IMR-90 (cell line): ENCODE data around the gene FBXL14. TPM values are rescaled to one million over a fixed set of nuclear protein-coding genes. Genes with fewer than 3 reads are reported as not detected.

Experiments used
- ATAC-seq: fragments of 200-7000 bp; cut with Tn5 transposase; 2 replicates; pipeline ENCODE4 v1.9.1; 2020; ENCODE audit warnings: low read depth, mild to moderate bottlenecking, moderate library complexity
- BruUV-seq: library from RNA; stranded (reverse); fragments of 400-500 nt; replicated peaks from 2 replicates; lab custom pipeline; 2021; lab: Mats Ljungman, UMichigan
- CTCF ChIA-PET: fragments of 300-600 bp; formaldehyde crosslinking; extraction: SDS; loops from one replicate; lab custom pipeline; 2021; ENCODE audit warnings: antibody characterized with exemption; lab: Yijun Ruan, JAX
- POLR2A ChIA-PET: fragments of 300-600 bp; sonication (Branson Sonifier 250); formaldehyde crosslinking; loops from one replicate; lab custom pipeline; 2022; ENCODE audit warnings: antibody characterized with exemption; ENCODE audit not compliant: unreplicated experiment; lab: Charles Lee
- DNase-seq: peaks from one replicate; pipeline ENCODE4 v3.0.0; 2013
- H2AFZ ChIP-seq: replicated peaks from 2 replicates; pipeline ENCODE3; 2013; ENCODE audit warnings: low read length, mild to moderate bottlenecking; ENCODE audit not compliant: poor library complexity
- H2AK5ac ChIP-seq: 2 replicates; pipeline ENCODE4 v1.6.1; 2013; ENCODE audit warnings: low read depth, low read length, inconsistent platforms
- H2AK9ac ChIP-seq: replicated peaks from 2 replicates; pipeline ENCODE3; 2013; ENCODE audit warnings: mild to moderate bottlenecking, low read depth, low read length, moderate library complexity; ENCODE audit not compliant: poor library complexity
- H2BK120ac ChIP-seq: 2 replicates; pipeline ENCODE4 v1.6.1; 2013; ENCODE audit warnings: low read depth, low read length, inconsistent platforms
- H2BK15ac ChIP-seq: 3 replicates; pipeline ENCODE4 v1.6.1; 2013; ENCODE audit warnings: low read depth, low read length, inconsistent platforms
- H2BK20ac ChIP-seq: 2 replicates; pipeline ENCODE4 v1.6.1; 2013; ENCODE audit warnings: low read depth, mild to moderate bottlenecking, inconsistent platforms, low read length, moderate library complexity
- H2BK5ac ChIP-seq: 2 replicates; pipeline ENCODE4 v1.6.1; 2013; ENCODE audit warnings: mild to moderate bottlenecking, low read depth, low read length, inconsistent platforms; ENCODE audit not compliant: poor library complexity, severe bottlenecking
- H3K14ac ChIP-seq: replicated peaks from 2 replicates; pipeline ENCODE4 v1.6.1; 2013; ENCODE audit warnings: low read depth, low read length, inconsistent platforms
- H3K18ac ChIP-seq: 2 replicates; pipeline ENCODE4 v1.6.1; 2013; ENCODE audit warnings: low read depth, low read length, control low read depth
- H3K23ac ChIP-seq: 2 replicates; pipeline ENCODE4 v1.6.1; 2013; ENCODE audit warnings: low read depth, low read length, inconsistent platforms
- H3K27ac ChIP-seq: 2 replicates; pipeline ENCODE4 v1.5.1; 2013; ENCODE audit warnings: mild to moderate bottlenecking, control low read depth, low read length; ENCODE audit not compliant: insufficient read depth
- H3K27me3 ChIP-seq: 2 replicates; pipeline ENCODE4 v1.6.1; 2013; ENCODE audit warnings: low read length; ENCODE audit not compliant: control insufficient read depth, insufficient read depth
- H3K36me3 ChIP-seq: 2 replicates; pipeline ENCODE4 v1.6.1; 2013; ENCODE audit warnings: low read length, mixed read lengths; ENCODE audit not compliant: control insufficient read depth, insufficient read depth
- H3K4ac ChIP-seq: 2 replicates; pipeline ENCODE4 v1.6.1; 2013; ENCODE audit warnings: low read depth, low read length, inconsistent platforms
- H3K4me1 ChIP-seq: 2 replicates; pipeline ENCODE4 v1.6.1; 2013; ENCODE audit warnings: low read length, mixed read lengths; ENCODE audit not compliant: control insufficient read depth, insufficient read depth
- H3K4me2 ChIP-seq: 2 replicates; pipeline ENCODE4 v1.6.1; 2013; ENCODE audit warnings: low read depth, mild to moderate bottlenecking, control low read depth, low read length, moderate library complexity
- H3K4me3 ChIP-seq: 2 replicates; pipeline ENCODE4 v1.5.1; 2013; ENCODE audit warnings: low read depth, mild to moderate bottlenecking, control low read depth, low read length, moderate library complexity; ENCODE audit not compliant: insufficient read depth
- H3K56ac ChIP-seq: 2 replicates; pipeline ENCODE4 v1.6.1; 2013; ENCODE audit warnings: low read length, inconsistent platforms; ENCODE audit not compliant: insufficient read depth; ENCODE audit errors: extremely low read depth
- H3K79me1 ChIP-seq, 2 experiments: 2 replicates each; pipeline ENCODE4 v1.6.1; 2013; ENCODE audit warnings: low read length in 2 of 2, inconsistent platforms in 1 of 2, low read depth in 1 of 2
- H3K9ac ChIP-seq: 2 replicates; pipeline ENCODE4 v1.6.1; 2013; ENCODE audit warnings: low read depth, low read length, control low read depth
- H3K9me1 ChIP-seq: 2 replicates; pipeline ENCODE4 v1.6.1; 2013; ENCODE audit warnings: low read length, inconsistent platforms; ENCODE audit not compliant: insufficient read depth
- H3K9me3 ChIP-seq: 2 replicates; pipeline ENCODE4 v1.6.1; 2013; ENCODE audit warnings: low read length; ENCODE audit not compliant: control insufficient read depth, insufficient read depth
- H4K20me1 ChIP-seq: 2 replicates; pipeline ENCODE4 v1.6.1; 2013; ENCODE audit warnings: low read length, inconsistent platforms; ENCODE audit not compliant: insufficient read depth
- H4K5ac ChIP-seq: 2 replicates; pipeline ENCODE4 v1.6.1; 2013; ENCODE audit warnings: mild to moderate bottlenecking, low read depth, low read length, control low read depth
- H4K8ac ChIP-seq, 2 experiments: 2 replicates each; pipeline ENCODE4 v1.6.1; 2013; ENCODE audit warnings: low read depth in 2 of 2, low read length in 2 of 2, control low read depth in 1 of 2, inconsistent platforms in 1 of 2
- H4K91ac ChIP-seq: 2 replicates; pipeline ENCODE4 v1.6.1; 2013; ENCODE audit warnings: low read depth, low read length, inconsistent platforms; ENCODE audit not compliant: insufficient read depth
- BHLHE40 ChIP-seq: fragments of 150-350 bp; IDR thresholded peaks from 2 replicates; pipeline ENCODE4 v1.6.1; 2016; ENCODE audit warnings: mild to moderate bottlenecking, low read depth, low read length
- CEBPB ChIP-seq: IDR thresholded peaks from 2 replicates; pipeline ENCODE4 v1.6.1; 2012; ENCODE audit warnings: low read depth, low read length, improper control_type of control experiment
- CHD1 ChIP-seq: IDR thresholded peaks from 2 replicates; pipeline ENCODE4 v1.6.1; 2012; ENCODE audit warnings: low read depth, low read length, improper control_type of control experiment
- MAFK ChIP-seq: IDR thresholded peaks from 2 replicates; pipeline ENCODE4 v1.6.1; 2012; ENCODE audit warnings: low read depth, low read length, improper control_type of control experiment
- MAZ ChIP-seq: IDR thresholded peaks from 2 replicates; pipeline ENCODE4 v1.6.1; 2012; ENCODE audit warnings: low read depth, mild to moderate bottlenecking, low read length, improper control_type of control experiment, moderate library complexity, borderline replicate concordance
- MXI1 ChIP-seq: IDR thresholded peaks from 2 replicates; pipeline ENCODE4 v1.6.1; 2012; ENCODE audit warnings: low read depth, mild to moderate bottlenecking, low read length, moderate library complexity, borderline replicate concordance
- NFE2L2 ChIP-seq: fragments of 150-350 bp; IDR thresholded peaks from 2 replicates; pipeline ENCODE4 v1.6.1; 2016; ENCODE audit warnings: low read depth, mild to moderate bottlenecking, low read length
- RAD21 ChIP-seq: IDR thresholded peaks from 2 replicates; pipeline ENCODE4 v1.6.1; 2012; ENCODE audit warnings: low read length, improper control_type of control experiment
- RCOR1 ChIP-seq: IDR thresholded peaks from 2 replicates; pipeline ENCODE4 v1.6.1; 2012; ENCODE audit warnings: mild to moderate bottlenecking, low read length, improper control_type of control experiment; ENCODE audit not compliant: insufficient replicate concordance
- RFX5 ChIP-seq: IDR thresholded peaks from 2 replicates; pipeline ENCODE4 v1.8.0; 2012; ENCODE audit warnings: low read depth, mild to moderate bottlenecking, low read length, moderate library complexity
- SMC3 ChIP-seq: fragments of 150-350 bp; IDR thresholded peaks from 2 replicates; pipeline ENCODE4 v1.6.1; 2016; ENCODE audit warnings: low read depth, mild to moderate bottlenecking, antibody characterized with exemption, low read length, moderate library complexity
- WGBS, 2 experiments: methylation state at CpG; one replicate each; pipeline versions ENCODE4 v1.1.5 to v1.1.7; 2013; ENCODE audit warnings: missing lambda C conversion rate in 2 of 2; ENCODE audit not compliant: insufficient read length in 1 of 2; ENCODE audit errors: extremely low coverage in 2 of 2; 5-methylcytosine and 5-hydroxymethylcytosine counted together
- dilution Hi-C: fragments of 300-500 bp; cut with HindIII; formaldehyde crosslinking; loops from one replicate; pipeline ENCODE4 v1.14.3; 2018; ENCODE audit warnings: low sequenced_read_pairs; ENCODE audit not compliant: unreplicated experiment
- in situ Hi-C: fragments of 300-500 bp; cut with MboI; formaldehyde crosslinking; loops from 3 replicates; pipeline ENCODE4 v1.14.3; 2019; ENCODE audit warnings: low sequenced_read_pairs, inconsistent platforms, mixed read lengths
- intact Hi-C: fragments of 100-400 bp; cut with micrococcal nuclease; formaldehyde crosslinking; loops from 2 replicates; pipeline ENCODE4 v1.10.0; 2022
- polyA plus RNA-seq, 3 experiments: library from polyadenylated mRNA; depleted of rRNA; stranded (reverse); fragments of >200 nt; gene quantifications; 2 replicates each; pipeline ENCODE4 v1.2.3, GENCODE V29; 2012; ENCODE audit warnings: low replicate concordance in 1 of 3
- total RNA-seq: library from RNA; depleted of rRNA; stranded (reverse); fragments of >200 nt; gene quantifications from 2 replicates; pipeline ENCODE4 v1.2.3, GENCODE V29; 2012
- TF ChIP-seq, protein P1 (sequence below): fragments of 150-350 bp; IDR thresholded peaks from 2 replicates; pipeline ENCODE4 v1.6.1; 2016; ENCODE audit warnings: low read depth, mild to moderate bottlenecking, low read length, moderate library complexity, borderline replicate concordance
- TF ChIP-seq, protein P2 (sequence below): conservative IDR thresholded peaks from 2 replicates; pipeline ENCODE4 v1.5.1; 2012; ENCODE audit warnings: mild to moderate bottlenecking, low read depth, low read length, improper control_type of control experiment
- TF ChIP-seq, protein P3 (sequence below): fragments of 150-350 bp; IDR thresholded peaks from 2 replicates; pipeline ENCODE4 v1.6.1; 2017; ENCODE audit warnings: mild to moderate bottlenecking, antibody characterized with exemption, low read length, low read depth

The FBXL14 gene
- total and polyA plus RNA-seq, 2 of the 4 experiments (the other 2 are of a cell fraction) = 4.7 to 7.3 TPM

DNA sequence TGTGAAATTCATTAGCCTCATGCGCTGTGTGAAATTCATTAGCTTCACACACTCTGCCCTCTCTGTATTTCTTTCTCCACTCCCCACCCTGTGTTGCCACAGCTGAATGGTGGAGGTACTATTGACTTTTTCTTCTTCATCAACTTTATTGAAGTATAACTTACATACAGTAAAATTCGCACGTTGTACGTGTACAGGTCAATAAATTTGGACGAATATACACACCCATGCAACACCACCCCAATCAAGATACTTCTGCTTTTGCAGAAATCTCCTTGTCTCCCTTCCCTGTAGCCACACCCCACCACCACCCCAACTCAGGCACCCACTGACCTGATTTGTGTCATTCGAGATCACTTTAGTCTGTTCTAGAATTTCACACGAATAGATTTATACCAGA is 51.8 kb downstream of the FBXL14 start:
- Histone ChIP-seq H3K14ac (no peak overlapping the region), H2BK15ac (no peak overlapping the region), H4K8ac (no peak overlapping the region), H3K4me3 (no peak overlapping the region), H3K9ac (no peak overlapping the region), H3K18ac (no peak overlapping the region), H2AK9ac (no peak overlapping the region), H4K20me1 (peaks cover 77% of the 10 kb centered on the region), H2BK5ac (no peak overlapping the region), H3K4ac (no peak overlapping the region), H4K5ac (no peak overlapping the region), H2AK5ac (no peak overlapping the region), H2BK120ac (no peak overlapping the region), H2BK20ac (no peak overlapping the region), H3K27me3 (no peaks in the 10 kb centered on the region), H4K91ac (no peak overlapping the region), H3K27ac (no peak overlapping the region), H3K9me3 (no peaks in the 10 kb centered on the region), H3K4me1 (peaks cover 2% of the 10 kb centered on the region), H3K4me2 (no peak overlapping the region), H3K36me3 (no peaks in the 10 kb centered on the region), H3K9me1 (peaks cover 22% of the 10 kb centered on the region), H2AFZ (no peak overlapping the region), H3K56ac (no peak overlapping the region), H3K23ac (peak overlapping the region; percentile 51; the same call in 1 of the 2 replicates), H3K79me1 (peaks cover 29 to 89% of the 10 kb centered on the region in 2 experiments)
- in situ Hi-C loops = no loop called here
- no TSS peak for BruUV-seq
- POLR2A ChIA-PET = no interaction called here
- no peak for ATAC-seq
- dilution Hi-C loops = no loop called here
- TF ChIP-seq, protein P1, sequence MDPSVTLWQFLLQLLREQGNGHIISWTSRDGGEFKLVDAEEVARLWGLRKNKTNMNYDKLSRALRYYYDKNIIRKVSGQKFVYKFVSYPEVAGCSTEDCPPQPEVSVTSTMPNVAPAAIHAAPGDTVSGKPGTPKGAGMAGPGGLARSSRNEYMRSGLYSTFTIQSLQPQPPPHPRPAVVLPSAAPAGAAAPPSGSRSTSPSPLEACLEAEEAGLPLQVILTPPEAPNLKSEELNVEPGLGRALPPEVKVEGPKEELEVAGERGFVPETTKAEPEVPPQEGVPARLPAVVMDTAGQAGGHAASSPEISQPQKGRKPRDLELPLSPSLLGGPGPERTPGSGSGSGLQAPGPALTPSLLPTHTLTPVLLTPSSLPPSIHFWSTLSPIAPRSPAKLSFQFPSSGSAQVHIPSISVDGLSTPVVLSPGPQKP = no peak
- TF ChIP-seq RAD21 (no peak), MAZ (no peak), RCOR1 (no peak), MXI1 (no peak), BHLHE40 (no peak), CHD1 (no peak), CEBPB (no peak), MAFK (no peak), SMC3 (no peak), NFE2L2 (no peak), RFX5 (no peak)
- TF ChIP-seq, protein P2, sequence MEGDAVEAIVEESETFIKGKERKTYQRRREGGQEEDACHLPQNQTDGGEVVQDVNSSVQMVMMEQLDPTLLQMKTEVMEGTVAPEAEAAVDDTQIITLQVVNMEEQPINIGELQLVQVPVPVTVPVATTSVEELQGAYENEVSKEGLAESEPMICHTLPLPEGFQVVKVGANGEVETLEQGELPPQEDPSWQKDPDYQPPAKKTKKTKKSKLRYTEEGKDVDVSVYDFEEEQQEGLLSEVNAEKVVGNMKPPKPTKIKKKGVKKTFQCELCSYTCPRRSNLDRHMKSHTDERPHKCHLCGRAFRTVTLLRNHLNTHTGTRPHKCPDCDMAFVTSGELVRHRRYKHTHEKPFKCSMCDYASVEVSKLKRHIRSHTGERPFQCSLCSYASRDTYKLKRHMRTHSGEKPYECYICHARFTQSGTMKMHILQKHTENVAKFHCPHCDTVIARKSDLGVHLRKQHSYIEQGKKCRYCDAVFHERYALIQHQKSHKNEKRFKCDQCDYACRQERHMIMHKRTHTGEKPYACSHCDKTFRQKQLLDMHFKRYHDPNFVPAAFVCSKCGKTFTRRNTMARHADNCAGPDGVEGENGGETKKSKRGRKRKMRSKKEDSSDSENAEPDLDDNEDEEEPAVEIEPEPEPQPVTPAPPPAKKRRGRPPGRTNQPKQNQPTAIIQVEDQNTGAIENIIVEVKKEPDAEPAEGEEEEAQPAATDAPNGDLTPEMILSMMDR = no peak
- TF ChIP-seq, protein P3, sequence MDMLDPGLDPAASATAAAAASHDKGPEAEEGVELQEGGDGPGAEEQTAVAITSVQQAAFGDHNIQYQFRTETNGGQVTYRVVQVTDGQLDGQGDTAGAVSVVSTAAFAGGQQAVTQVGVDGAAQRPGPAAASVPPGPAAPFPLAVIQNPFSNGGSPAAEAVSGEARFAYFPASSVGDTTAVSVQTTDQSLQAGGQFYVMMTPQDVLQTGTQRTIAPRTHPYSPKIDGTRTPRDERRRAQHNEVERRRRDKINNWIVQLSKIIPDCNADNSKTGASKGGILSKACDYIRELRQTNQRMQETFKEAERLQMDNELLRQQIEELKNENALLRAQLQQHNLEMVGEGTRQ = no peak
- intact Hi-C loops = no loop called here
- 96% methylated on average over 4 of the region's 7 CpGs; no CpG with 5 or more reads in 1 of the 2 experiments for WGBS, 2 experiments
- DNase-seq = no peak
- CTCF ChIA-PET = no interaction called here
